Measurements from ENCODE around the gene DNAJB2.
A peak's percentile ranks its signal among the peaks of the same experiment; 100 is the strongest.
"Not testable (repeated sequence)": the region's sequence is repeated elsewhere in the genome, so short reads cannot be mapped to it uniquely, and the experiment has no call there.

The DNAJB2 gene

GRCh38 chr2:219279151-219279915 is at the start of gene DNAJB2:
DNAJB2 (plus strand) TSS chr2:219279366; CDS start chr2:219279834, 468 bp downstream.
- DNase-seq, result peak; percentile 99

DNA sequence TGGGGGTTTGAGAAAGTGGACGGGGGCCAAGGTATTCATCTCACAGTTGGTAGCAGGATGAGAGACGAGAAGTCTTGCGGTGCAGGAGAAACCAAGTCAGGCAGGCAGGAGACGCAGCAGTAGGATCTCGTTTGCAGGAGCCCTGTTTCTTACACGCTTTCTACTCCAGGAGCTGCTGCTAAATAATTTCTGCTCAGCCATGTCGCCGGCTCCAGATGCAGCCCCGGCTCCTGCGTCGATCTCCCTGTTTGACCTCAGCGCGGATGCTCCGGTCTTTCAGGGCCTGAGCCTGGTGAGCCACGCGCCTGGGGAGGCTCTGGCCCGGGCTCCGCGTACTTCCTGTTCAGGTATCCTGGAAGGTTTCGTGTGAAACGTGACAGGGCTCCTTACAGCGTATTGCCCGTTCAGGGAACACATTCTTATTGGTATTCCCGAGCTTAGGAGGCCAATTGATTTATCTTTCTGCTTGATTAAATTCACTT is 49.1 kb upstream of the DNAJB2 start:
- peak; percentile 72 for DNase-seq

- DNase-seq, result no peak
Observed at GRCh38 chr2:219234331-219234730, 44.8 kb upstream of the DNAJB2 start.

GRCh38 chr2:219243291-219243761 is 35.8 kb upstream of the DNAJB2 start:
- no peak for DNase-seq

- no peak for DNase-seq
Observed at GRCh38 chr2:219244789-219245147, 34.4 kb upstream of the DNAJB2 start.

DNA sequence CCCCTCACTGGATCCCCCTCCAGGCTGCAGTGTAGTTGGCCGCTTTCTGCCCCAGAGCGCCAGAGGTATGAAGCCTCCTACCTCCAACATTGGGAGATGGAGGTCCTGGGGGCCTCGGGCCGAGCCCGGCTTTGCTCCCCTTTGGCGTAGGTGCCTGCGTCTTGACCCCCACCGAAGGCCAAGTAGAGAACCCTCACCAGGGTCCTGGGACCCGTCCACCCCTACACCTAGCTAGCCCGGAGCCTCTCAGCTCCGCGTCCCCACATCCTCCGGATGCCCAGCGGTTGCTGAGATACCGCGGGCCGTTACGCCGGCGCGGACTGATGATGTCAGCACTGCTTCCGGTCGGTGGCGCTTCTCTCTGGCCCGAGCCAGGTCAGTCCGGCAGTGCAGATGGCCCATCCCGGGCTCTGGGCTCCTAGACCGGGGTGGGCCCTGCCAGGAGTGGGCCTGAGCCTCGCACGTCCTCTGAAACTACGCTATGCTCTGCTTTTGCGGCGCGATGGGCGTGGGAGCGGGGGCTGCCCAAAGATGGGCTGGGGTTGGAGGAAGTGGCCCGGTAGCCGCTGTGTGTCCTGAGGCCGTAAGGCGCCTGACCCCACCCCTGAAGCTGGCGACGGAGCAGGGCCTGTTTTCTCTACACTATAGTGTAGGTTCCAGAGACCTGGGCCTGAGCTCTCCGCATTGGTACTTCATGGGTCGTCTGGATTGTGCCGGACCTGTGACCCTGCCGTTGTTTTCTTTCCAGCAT is 33.8 kb upstream of the DNAJB2 start, which contains the start of the genes GLB1L and STK16:
Gene GLB1L, minus strand, starts transcription at position 297 of the 751 bp plus-strand sequence. CDS start 1,871 bp downstream, outside the sequence.
Gene STK16, plus strand, starts transcription at position 332 of the 751 bp plus-strand sequence. CDS start 521 bp downstream, outside the sequence.
- peak; percentile 91 for DNase-seq

- DNase-seq, result no peak
Observed at GRCh38 chr2:219245899-219246230, 33.3 kb upstream of the DNAJB2 start.

GRCh38 chr2:219246559-219246958 is 32.6 kb upstream of the DNAJB2 start:
- DNase-seq, result no peak

DNA sequence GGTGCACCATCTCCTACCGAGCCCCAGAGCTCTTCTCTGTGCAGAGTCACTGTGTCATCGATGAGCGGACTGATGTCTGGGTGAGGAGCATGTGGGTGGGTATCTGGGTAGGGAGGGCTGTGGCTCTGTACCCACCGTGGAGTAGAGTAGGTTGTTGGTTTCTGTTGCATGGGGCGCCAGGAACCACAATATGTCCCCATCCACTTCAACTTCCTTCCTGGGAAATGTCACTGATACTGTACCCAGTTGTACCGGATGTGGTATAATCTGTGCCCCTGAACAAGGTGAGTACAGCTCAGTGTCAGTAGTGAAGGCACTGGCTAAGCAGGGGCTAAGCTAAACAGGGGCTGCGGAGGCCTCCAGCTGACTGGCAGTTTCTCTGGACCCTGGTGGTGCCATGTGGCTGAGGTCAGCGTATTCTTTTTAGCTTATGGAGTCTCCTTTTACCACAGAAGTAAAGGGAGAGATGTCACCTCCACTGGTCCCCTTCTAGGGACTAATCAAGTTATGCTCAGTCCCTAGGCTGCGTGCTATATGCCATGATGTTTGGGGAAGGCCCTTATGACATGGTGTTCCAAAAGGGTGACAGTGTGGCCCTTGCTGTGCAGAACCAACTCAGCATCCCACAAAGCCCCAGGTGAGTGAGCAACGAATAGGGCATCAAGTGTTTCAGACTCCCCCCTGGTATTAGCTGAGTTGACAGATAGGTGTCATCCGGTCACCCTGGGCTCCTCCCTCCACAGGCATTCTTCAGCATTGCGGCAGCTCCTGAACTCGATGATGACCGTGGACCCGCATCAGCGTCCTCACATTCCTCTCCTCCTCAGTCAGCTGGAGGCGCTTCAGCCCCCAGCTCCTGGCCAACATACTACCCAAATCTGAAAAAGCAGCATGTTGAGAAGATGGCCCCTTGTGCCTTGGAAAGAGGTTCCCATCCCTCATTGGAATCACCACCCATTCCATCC is 31.2 kb upstream of the DNAJB2 start:
- DNase-seq, result no peak

GRCh38 chr2:219248845-219249202 is 30.3 kb upstream of the DNAJB2 start:
- DNase-seq, result no peak

DNA sequence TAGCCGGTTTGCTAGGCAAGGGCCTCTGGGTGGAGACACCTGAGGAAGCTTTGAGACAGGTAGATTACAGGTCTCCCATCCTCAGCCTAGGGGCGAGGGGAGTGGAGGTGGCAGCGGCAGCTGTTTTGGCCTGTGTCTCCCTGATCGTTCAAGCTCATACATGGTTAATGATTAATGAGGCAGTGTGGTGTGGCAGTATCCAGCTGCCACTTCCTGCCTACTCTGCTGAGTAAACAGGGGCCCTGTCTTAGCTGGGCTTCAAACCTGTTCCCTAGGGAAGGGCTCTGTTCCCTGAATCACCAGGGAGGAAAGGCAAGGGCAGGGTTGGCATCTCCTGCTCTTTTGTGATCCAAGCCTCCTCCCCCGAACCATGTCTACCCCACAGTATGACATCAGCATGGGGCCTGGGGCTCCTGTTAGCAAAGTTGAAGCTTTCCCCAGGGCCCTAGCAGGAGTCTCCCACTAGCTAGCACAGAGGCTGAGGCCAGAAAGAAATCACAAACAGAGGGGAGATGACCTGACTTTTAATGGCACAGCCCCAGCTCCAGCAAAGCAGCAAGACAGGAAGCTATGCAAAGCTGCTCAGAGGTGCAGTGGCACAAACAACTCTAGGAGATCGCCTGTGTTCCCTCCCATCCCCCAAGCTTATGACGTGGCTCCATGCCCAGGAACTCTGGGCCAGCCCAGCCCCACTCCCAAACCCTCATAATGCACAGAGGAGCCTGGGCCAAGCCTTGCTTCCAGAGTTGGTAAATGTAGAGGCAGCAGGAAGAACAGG is 29.8 kb upstream of the DNAJB2 start:
- peak; percentile 72 for DNase-seq

DNA sequence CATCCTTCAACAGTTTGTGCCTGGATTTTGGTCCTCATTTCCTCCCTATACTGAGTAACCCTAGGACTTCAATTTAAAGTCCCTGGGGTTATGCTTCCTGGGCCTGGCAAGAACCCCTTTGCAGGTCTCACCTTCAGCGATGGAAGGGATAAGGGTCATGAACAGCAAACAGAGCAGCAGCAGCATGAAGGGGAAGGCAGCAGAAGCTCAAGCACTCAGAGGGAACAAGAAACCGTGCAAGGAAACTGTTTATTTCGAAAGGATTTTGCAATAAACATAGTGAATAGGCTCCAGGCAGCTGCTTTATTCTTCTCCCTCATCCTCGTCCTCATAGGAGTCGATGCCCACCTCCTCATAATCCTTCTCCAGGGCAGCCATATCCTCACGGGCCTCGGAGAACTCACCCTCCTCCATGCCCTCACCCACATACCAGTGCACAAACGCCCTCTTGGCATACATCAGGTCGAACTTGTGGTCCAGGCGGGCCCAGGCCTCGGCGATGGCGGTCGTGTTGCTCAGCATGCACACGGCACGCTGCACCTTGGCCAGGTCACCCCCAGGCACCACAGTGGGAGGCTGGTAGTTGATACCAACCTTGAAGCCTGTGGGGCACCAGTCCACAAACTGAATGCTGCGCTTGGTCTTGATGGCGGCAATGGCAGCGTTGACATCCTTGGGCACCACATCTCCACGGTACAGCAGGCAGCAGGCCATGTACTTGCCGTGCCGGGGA is 29.0 kb upstream of the DNAJB2 start:
- DNase-seq, result no peak

DNA sequence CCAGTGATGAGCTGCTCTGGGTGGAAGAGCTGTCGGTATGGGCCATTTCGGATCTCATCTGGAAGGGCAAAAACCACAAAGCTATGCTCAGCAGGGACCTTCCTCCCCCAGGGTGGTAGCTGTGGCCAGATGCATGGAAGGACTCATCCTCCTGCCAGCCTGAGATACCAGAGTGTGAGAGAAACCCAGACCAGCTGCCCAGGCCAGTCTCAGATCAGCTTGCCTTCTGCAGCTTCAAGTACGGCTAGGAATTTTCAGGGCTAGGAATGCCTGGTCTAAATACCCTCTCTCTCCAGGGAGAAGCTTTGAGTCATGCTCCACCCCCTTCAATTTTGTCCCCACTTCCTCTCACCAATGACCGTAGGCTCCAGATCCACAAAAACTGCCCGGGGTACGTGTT is 27.5 kb upstream of the DNAJB2 start:
- DNase-seq, result no peak

GRCh38 chr2:219252084-219252483 is 27.1 kb upstream of the DNAJB2 start:
- no peak for DNase-seq

GRCh38 chr2:219252570-219252899 is 26.6 kb upstream of the DNAJB2 start:
- no peak for DNase-seq

GRCh38 chr2:219252900-219253752 is 26.0 kb upstream of the DNAJB2 start, which contains the start of gene TUBA4B:
TUBA4B (plus strand) TSS chr2:219253243; CDS start chr2:219253408, 165 bp downstream.
- peak; percentile 37 for DNase-seq

DNA sequence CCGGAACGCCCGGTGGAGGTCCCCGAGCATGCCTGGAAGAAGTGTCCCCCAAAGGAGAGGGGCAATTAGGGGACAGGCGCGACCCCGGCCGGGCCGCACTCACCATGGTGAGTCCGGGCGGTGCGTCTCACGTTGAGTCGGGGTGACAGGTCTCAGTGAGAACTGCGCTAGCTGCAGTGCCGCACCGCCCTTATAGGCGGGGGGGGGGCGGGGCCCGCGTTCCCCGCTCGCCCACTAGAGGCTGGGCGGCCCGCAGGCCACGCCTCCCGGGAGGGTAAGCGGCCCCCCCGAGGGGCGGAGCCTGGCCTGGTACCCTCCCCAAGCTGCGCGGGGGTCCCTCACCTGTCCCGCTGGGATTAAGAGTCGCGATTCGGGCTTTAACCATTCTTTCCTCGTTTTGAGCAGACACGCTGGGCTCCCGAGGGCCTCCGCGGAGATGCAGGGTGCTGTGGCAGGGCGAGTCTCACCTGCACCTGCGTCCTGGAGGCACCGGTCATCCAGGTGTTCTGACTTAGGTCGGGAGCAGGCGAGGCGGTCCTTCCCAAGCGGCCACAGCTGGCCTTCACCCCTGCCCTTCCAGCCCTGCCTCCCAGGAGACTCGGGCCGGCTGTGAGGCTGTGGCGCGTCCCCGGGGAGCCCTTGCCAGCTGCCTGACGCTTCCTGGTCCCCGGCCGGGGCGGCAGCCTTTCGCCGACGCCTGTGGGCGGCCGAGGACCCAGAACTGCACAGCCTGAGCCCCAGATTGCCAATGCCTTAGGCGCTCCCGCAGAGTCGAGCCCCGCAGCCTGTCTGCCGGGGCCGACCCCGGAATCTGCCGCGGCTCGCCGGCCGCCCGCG is 25.2 kb upstream of the DNAJB2 start, which contains the start of gene TUBA4A:
Gene TUBA4A, minus strand, starts transcription at position 166 of the 837 bp plus-strand sequence. Its CDS starts 60 bp downstream, at position 106.
- DNase-seq, result peak; percentile 63

DNA sequence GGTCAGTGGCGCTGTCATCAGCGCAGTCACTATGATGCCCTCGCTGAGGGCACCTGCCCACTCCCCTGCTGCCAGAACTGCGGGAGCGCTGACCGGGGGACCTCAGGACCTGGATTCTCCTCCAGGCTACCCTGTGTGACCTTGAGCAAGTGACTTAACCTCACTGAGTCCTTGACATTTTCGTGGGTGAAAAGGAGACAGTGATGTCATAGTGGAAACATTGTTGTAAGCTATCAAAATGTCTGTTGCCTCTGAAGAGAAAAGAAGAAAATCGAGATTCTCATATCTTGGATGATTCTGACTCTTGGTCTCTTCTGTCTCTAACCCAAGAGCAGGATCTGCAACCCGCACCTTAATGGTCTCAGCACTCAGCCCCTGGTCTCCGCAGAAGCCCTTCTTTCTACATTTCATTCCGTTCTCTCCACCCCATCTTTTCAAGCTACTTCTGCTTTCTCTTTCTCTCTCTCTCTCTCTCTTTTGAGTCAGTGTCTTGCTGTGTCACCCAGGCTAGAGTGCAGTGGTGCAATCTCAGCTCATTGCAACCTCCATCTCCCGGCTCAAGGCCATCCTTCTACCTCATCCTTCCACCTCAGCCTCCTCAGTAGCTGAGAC is 24.5 kb upstream of the DNAJB2 start:
- DNase-seq, result no peak

GRCh38 chr2:219258942-219259341 is 20.2 kb upstream of the DNAJB2 start:
- DNase-seq, result not testable (repeated sequence)
